ENCODE data around the gene ATAD3A.

The ATAD3A gene

GRCh38 chr1:1482856-1483255 is 29.1 kb upstream of the ATAD3A start:
- no peak for TF ChIP-seq REST (IDR thresholded peaks at IDR 0.05; ENCODE audit: low read depth)
- TF ChIP-seq CREB1 (IDR thresholded peaks at IDR 0.05; ENCODE audit: low read depth): no peak
- no peak for TF ChIP-seq RAD21 (IDR thresholded peaks at IDR 0.05; ENCODE audit: low read depth)
- no peak for TF ChIP-seq NFIC (IDR thresholded peaks at IDR 0.05)
- TF ChIP-seq YY1 (IDR thresholded peaks at IDR 0.05; ENCODE audit: low read depth): no peak

- no peak for TF ChIP-seq TAF1 (IDR thresholded peaks at IDR 0.05; ENCODE audit: low read depth)
- no peak for TF ChIP-seq CREB1 (IDR thresholded peaks at IDR 0.05; ENCODE audit: low read depth)
- no peak for TF ChIP-seq NFIC (IDR thresholded peaks at IDR 0.05)
- no peak for TF ChIP-seq YY1 (IDR thresholded peaks at IDR 0.05; ENCODE audit: low read depth)
Measured at GRCh38 chr1:1483714-1484113, 28.2 kb upstream of the ATAD3A start.

GRCh38 chr1:1487701-1488100 is 24.3 kb upstream of the ATAD3A start:
- TF ChIP-seq ZBTB7A (IDR thresholded peaks at IDR 0.05; ENCODE audit: low read depth) (no peak), TCF12 (IDR thresholded peaks at IDR 0.05; ENCODE audit: low read depth) (no peak), EGR1 (IDR thresholded peaks at IDR 0.05) (no peak), USF1 (IDR thresholded peaks at IDR 0.05) (no peak), CEBPB (IDR thresholded peaks at IDR 0.05) (no peak)

- no peak for TF ChIP-seq EGR1 (IDR thresholded peaks at IDR 0.05)
- TF ChIP-seq EP300 (IDR thresholded peaks at IDR 0.05; ENCODE audit: borderline replicate concordance): no peak
- no peak for TF ChIP-seq NFIC (IDR thresholded peaks at IDR 0.05)
- no peak for TF ChIP-seq CREB1 (IDR thresholded peaks at IDR 0.05; ENCODE audit: low read depth)
- TF ChIP-seq RAD21 (IDR thresholded peaks at IDR 0.05; ENCODE audit: low read depth): no peak
- TF ChIP-seq TCF12 (IDR thresholded peaks at IDR 0.05; ENCODE audit: low read depth): no peak
- no peak for TF ChIP-seq TAF1 (IDR thresholded peaks at IDR 0.05; ENCODE audit: low read depth)
- no peak for TF ChIP-seq TEAD4 (IDR thresholded peaks at IDR 0.05)
- TF ChIP-seq ZBTB7A (IDR thresholded peaks at IDR 0.05; ENCODE audit: low read depth): no peak
- no peak for TF ChIP-seq MAX (IDR thresholded peaks at IDR 0.05)
- TF ChIP-seq YY1 (IDR thresholded peaks at IDR 0.05; ENCODE audit: low read depth): no peak
Measured at GRCh38 chr1:1489231-1489630, 22.7 kb upstream of the ATAD3A start.

GRCh38 chr1:1489861-1490260 is 22.1 kb upstream of the ATAD3A start:
- TF ChIP-seq USF1 (IDR thresholded peaks at IDR 0.05) (no peak), CREB1 (IDR thresholded peaks at IDR 0.05; ENCODE audit: low read depth) (no peak), EP300 (IDR thresholded peaks at IDR 0.05; ENCODE audit: borderline replicate concordance) (no peak), REST (IDR thresholded peaks at IDR 0.05; ENCODE audit: low read depth) (no peak)

- TF ChIP-seq FOXM1 (IDR thresholded peaks at IDR 0.05; ENCODE audit: borderline replicate concordance, low read depth) (no peak), MAX (IDR thresholded peaks at IDR 0.05) (no peak), CREB1 (IDR thresholded peaks at IDR 0.05; ENCODE audit: low read depth) (no peak), EGR1 (IDR thresholded peaks at IDR 0.05) (no peak), RAD21 (IDR thresholded peaks at IDR 0.05; ENCODE audit: low read depth) (no peak), ZBTB7A (IDR thresholded peaks at IDR 0.05; ENCODE audit: low read depth) (no peak), TCF12 (IDR thresholded peaks at IDR 0.05; ENCODE audit: low read depth) (no peak), USF1 (IDR thresholded peaks at IDR 0.05) (no peak), EP300 (IDR thresholded peaks at IDR 0.05; ENCODE audit: borderline replicate concordance) (no peak), TAF1 (IDR thresholded peaks at IDR 0.05; ENCODE audit: low read depth) (no peak), CEBPB (IDR thresholded peaks at IDR 0.05) (no peak), TEAD4 (IDR thresholded peaks at IDR 0.05) (no peak), YY1 (IDR thresholded peaks at IDR 0.05; ENCODE audit: low read depth) (no peak)
Measured at GRCh38 chr1:1490633-1491230, 21.2 kb upstream of the ATAD3A start.
